Head of caudate nucleus (tissue), 42 donors: ENCODE results near the gene DMKN.

Experiments
- DNase-seq, 42 donors: peaks; one replicate each; pipeline versions ENCODE4 v3.0.0 to v3.0.0-alpha.2; 2020 to 2021; ENCODE audit warnings: mixed read lengths in 7 of 42
- intact Hi-C: fragments of 100-400 bp; cut with DNase I; formaldehyde crosslinking; loops from one replicate; pipeline ENCODE4 v1.15.0; 2022

Gene DMKN

DNA sequence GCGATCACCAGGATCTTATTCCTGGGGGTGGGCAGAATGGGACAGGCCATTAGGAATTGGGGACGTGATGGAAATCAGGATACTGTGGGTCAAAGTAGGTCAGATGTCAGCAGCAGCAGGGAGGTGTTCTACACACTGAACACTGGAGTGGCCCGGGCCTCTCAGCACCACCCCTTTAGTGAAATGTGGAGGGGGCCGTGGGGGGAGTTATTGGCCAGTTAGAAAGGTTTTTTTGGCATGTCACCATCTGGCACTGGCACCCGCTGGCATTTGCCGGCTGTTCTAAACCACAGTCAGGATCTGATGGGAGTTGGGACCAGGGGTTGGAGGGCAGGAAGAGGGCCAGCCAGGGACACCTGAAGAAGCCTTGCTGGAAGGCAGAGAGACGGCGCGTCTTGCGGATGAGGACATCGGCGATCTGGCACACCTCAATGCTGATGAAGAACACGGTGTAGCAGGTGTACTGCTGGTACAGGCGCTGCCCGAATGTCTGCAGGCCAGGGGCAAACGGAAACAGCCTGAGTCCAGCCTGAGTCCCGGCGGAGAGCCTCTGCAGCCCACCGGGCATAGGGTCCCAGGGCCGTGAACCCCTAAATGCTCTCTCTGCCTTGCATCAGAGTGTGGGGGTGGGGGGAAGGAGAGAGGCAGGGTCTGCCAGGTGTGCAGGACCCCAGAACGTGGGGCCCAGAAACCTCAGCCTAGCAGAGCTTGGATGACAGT, 37.8 kb upstream of the DMKN start:
- intact Hi-C loops, result no loop called here
- no peak for DNase-seq

DNA sequence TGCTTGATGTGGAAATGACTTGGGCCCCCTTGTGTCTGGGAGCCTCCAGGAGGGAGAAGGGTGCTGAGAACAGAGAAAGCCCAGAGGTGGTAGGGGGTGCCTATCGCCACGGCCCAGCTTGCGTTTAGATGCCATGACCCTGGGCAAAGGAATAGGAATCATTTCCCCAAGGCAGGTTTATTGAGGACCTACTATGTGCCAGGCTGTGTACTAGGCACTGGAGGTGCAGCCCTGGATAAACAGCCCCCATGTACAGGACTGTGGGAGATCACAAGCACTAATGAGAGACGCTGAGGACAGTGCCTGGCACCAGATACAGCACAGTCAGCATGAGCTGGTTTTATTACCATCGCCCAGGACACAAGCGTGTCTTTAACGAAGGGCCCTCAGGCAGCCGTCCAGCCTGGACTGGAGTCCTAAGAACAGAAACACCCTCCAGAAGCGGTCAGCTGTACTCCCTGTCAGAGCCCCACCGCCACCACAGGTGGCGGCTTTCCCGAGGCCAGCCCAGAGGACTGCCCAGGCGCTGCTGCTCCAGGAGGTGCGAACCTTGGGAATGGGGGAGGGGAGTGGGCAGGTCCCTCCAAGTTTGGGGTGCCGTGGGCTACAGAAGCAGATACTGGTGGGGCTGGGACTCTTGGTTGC, 36.6 kb upstream of the DMKN start:
- no peak for DNase-seq
- intact Hi-C loops, result loop anchor here (5.0 kb wide), 1 partner anchor 167 kb away; the partner anchor contains the start of gene KMT2B

DNA sequence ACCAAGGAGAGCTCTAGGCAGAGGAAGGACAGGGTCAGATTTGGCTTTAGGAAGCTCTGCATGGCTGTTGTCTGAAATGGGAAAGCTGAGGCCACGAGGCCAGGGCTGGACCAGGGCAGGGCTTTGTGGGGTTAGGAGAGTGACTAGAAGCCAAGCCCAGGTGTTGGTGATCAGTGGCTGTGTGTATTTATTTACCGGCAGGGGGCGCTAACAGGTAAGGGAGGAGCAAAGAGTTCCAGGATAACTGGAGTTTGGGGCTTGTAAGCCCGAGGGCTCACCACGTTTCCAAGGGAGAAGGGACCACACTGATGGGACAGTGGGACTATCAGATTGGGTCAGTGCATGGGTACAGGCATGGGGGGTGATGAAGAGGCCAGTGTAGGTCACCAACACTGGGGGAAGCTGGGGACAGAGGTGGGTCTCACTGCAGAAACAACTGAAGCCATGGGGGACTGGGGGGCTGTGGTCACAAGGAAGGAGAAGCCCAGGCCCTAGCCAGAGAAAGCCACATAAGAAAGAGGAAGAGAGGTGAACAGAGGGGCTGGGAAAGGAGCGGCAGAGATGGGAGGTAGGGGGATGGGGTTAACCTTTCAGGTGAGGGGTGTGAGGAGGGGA, 35.8 kb upstream of the DMKN start:
- DNase-seq, result peak in 36 of 42 donors; percentile 15 to 83 (median 54)
- intact Hi-C loops, result loop anchor here (5.0 kb wide), 1 partner anchor 168 kb away; the partner anchor contains the start of gene KMT2B

DNA sequence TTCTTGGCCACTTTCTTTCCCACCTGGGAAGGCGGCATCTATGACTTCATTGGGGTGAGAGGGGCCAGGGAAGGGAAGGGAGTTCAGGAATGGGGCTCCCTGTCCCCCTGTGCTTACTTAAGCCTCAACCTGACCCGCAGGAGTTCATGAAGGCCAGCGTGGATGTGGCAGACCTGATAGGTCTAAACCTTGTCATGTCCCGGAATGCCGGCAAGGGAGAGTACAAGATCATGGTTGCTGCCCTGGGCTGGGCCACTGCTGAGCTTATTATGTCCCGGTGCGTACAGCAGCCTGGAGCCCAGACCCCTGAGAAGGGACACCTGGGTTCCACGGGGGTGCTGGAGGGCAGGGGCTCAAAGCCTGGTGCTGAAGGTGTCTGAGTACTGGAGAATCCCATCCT, 33.1 kb upstream of the DMKN start:
- intact Hi-C loops, result loop anchor here (5.0 kb wide), 1 partner anchor 171 kb away; the partner anchor contains the start of gene KMT2B

DNA sequence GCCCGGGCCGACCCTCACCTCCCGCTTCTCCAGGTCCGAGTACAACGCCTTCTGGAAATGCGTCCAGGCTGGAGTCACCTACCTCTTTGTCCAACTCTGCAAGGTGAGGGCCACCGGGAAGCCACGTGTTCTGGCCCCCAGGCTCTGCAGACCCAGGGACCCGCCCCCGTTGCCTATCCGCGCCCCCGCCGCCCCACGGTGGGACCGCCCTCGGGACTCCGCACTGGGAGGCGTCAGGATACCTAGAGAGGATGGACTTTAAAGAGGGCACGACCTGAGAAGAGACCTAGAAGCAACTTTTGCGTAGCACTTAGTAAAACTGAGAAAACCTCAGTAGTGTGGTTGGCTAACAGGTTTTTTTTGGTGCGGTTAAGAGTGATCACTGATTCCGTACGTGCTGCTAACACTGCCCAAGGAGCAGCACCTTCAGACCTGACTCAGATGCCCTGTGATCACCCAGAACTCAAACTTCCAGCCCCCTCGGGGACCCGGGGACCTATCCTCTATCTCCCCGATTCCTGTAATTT, 32.5 kb upstream of the DMKN start:
- peak in 25 of 42 donors; percentile 3 to 58 (median 31) for DNase-seq
- intact Hi-C loops, result loop anchor here (5.0 kb wide), 1 partner anchor 171 kb away; the partner anchor contains the start of gene KMT2B

More for the DNA sequence above, 33.1 kb upstream of the DMKN start:
- no peak for DNase-seq

DNA sequence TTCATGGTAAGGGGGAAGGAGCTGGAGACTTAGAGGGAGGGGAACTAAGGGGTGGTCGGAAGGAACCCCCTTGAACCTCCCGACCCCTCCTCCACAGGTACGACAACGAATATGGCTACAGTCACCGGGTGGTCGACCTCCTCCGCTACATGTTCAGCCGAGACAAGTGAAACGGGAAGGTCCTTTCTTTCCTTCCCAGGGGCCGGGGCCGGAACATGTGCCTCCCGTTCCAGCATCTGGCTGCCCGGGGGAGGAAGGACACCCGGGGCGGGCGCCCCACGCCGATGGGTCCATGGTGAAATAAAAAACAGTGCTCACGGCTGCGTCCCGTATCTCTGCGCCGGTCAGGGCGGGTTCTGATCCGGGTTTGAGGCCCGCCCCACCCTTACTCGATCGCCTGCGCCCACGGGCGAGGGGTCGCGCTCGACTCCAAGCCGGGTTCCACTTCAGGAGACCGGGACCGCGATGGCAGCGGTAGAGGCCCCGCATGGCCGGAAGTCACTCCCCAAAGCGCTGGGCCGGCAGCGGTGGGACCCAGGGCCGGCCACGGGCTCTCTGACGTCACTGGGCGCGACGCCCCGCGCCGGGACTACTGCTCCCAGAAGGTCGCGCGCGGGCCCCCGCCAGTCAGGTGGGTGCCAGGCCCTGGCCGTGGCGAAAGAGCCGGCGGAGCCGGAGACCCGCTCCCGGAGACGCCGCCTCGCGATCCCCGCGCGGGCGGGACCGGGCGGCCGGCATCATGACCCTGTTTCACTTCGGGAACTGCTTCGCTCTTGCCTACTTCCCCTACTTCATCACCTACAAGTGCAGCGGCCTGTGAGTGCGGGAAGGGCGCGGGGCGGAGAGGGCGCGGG, 31.8 kb upstream of the DMKN start, which contains the start of gene TMEM147:
Gene TMEM147, plus strand, starts transcription at position 626 of the 854 bp plus-strand sequence. Its CDS starts 114 bp downstream, at position 740.
- DNase-seq, result peak; percentile 76 to 97 (median 94)
- intact Hi-C loops, result loop anchor here (5.0 kb wide), 1 partner anchor 172 kb away; the partner anchor contains the start of gene KMT2B

DNA sequence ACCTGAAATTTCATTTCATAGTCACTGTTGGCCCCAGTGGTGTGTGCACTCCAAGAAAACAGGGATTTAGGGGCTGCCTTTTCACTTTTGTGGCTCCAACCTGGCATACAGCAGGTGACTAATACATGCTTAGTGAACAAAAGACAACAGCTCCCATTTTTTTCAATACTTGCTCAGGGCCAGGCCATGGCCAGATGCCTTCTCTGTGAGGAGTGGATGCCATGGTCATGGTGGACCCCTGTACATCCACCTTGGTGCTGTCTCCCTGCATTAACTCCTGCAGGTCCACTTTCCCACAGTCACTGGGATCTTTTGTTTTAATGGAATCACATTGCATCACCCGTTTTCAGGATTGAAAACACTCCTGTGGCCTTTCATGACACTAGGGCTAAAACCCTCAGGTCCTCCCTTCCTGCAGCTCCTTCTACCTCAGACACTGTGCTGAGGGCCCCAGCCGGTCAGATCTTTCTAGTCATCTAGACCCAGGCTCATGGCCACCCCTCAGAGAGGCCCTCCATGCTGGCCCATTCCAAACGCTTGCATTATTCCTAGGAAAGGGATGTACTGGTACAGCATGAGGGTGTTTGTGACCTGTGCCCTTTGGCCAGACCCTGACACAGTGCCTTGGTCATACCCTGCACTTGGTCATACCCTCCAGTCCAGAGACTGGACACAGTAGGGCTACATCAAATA, 30.8 kb upstream of the DMKN start:
- no peak for DNase-seq
- intact Hi-C loops, result no loop called here

DNA sequence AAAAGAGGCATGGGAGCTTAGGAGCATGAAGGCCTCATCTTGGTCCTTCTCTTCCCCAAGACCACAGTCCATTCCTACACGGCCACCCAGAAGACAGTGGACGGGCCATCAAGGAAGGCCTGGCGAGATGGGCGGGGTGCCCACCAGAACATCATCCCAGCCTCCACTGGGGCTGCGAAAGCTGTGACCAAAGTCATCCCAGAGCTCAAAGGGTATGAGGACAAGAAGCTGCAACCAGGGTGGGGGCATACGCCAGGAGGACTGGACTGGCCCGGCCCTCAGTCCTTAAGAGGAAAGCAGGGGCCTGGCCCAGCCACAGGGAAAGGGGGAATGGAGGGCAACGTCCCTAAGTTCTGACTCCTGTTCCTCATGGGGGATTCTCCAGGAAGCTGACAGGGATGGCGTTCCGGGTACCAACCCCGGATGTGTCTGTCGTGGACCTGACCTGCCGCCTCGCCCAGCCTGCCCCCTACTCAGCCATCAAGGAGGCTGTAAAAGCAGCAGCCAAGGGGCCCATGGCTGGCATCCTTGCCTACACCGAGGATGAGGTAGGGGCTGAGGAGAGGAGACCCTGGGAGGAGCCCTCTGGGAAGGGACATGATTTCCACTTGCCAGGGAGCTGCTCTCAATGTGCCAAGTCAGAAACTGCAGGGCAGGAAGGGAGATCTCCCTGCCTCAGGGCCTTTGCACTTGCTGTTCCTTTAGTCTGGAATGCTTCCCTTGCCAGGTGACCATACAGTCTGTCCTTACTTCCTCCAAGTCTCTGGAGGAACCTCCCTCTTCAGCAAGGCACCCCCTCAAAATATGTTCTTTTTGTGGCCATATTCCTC, 30.0 kb upstream of the DMKN start:
- intact Hi-C loops, result no loop called here
- no peak for DNase-seq

DNA sequence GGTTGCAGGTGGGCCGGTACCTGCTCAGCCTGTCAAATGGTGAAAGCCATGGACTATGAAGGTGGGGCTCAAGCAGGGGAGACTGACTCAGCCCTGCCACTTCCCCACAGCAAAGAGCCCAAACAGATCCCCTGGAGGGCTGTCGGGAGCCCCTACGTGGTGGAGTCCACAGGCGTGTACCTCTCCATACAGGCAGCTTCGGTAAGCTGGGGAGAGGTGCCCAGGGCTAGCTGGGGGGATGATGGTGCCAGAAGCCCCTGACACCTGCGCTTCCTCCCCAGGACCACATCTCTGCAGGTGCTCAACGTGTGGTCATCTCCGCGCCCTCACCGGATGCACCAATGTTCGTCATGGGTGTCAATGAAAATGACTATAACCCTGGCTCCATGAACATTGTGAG, 28.8 kb upstream of the DMKN start:
- no peak for DNase-seq
- intact Hi-C loops, result no loop called here

DNA sequence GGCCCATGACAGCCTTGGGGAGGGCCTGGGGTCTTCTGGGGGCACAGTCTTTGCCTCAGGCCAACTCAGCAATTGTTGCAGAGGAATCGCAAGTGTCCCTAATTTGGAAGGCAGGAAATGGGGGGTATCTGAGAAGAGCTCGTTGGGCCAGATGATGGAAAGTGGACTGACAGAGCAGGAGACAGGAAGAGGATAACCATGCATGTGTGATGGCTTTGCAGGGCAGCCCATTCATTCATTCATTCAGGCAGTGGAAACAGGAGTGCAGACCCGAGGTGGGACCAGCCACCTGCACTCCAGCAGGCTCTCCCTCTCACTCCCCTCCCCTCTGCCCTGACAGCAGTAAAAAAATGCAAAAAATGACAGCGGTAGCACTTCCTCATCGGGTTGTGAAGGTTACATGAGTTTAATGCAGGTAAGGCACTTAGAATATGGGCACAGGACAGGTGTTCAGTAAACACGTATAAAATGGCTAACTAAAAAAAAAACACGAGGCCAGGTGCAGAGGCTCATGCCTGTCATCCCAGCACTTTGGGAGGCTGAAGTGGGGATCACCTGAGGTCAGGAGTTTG, 27.0 kb upstream of the DMKN start:
- DNase-seq, result no peak
- intact Hi-C loops, result no loop called here

DNA sequence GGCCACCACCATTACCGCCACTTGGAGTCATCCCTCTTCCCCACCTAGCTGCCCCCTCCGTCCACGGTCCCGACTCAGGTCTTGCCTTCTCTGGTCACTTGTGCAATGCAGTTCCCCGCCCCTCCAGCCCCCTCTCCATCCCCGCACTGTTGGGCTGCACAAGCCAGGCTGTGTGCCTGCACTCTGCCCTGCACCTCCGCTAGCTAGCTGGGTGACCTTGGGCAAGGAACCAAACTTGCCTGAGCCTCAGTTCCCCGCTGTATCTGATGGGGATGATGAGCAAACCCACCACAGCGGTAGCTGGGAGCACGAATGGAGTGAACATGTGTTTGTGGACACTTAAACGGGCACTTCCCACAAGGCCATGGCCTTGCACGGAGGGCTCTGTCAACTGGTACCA, 26.4 kb upstream of the DMKN start:
- intact Hi-C loops, result no loop called here

DNA sequence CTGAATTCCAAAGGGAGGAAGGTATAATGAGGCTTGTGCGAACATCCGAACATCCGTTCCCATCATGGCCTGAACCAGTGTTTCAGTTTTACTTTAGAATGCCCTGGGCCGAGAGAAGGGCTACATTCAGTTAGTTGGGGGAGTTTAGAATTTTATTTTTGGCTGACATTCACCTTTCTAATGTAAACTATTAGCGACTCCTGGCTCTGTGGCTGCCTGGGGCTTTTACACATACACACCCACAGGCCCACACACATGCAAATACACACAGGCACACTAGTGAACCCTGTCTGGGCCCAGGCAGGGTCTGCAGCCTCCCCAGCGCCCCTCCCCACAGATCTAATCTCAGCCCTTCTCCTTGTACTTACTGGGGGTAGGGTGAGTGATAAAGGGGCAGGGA, 25.9 kb upstream of the DMKN start:
- DNase-seq, result no peak

More for the DNA sequence above, 26.4 kb upstream of the DMKN start:
- DNase-seq, result no peak

DNA sequence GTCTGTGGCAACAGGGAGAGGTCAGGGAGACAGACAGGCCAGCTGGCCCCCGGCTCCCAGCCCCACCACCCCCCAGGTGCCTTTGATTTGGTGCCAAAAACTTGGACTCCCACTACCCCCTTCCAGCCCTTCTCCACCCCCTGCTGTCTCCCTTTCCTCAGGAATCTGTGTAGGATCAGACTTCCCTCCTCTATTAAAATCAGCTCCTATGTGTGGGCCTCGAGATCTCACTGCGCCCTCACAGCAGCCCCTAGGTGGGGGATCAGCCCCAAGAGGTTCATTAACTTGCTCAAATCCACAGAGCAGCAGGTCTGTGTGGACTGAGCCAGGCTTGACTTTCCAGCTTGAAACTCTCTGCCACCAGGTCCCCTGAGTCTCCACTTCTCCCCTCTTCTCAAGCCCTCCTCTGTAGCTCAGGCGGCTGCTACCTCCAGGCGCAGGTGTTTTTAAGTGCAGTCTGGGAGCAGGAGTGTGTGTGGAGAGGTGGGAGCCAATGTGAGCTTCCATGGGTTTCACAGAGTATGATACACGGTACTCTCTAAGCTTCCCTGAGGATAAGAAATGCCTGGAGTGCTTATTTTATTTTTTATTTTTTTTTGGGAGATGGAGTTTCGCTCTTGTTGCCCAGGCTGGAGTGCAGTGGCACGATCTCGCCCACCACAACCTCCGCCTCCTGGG, 21.5 kb upstream of the DMKN start:
- intact Hi-C loops, result no loop called here
- DNase-seq, result peak in 23 of 42 donors; percentile 14 to 73 (median 43)

More for the DNA sequence above, 25.9 kb upstream of the DMKN start:
- intact Hi-C loops, result no loop called here

DNA sequence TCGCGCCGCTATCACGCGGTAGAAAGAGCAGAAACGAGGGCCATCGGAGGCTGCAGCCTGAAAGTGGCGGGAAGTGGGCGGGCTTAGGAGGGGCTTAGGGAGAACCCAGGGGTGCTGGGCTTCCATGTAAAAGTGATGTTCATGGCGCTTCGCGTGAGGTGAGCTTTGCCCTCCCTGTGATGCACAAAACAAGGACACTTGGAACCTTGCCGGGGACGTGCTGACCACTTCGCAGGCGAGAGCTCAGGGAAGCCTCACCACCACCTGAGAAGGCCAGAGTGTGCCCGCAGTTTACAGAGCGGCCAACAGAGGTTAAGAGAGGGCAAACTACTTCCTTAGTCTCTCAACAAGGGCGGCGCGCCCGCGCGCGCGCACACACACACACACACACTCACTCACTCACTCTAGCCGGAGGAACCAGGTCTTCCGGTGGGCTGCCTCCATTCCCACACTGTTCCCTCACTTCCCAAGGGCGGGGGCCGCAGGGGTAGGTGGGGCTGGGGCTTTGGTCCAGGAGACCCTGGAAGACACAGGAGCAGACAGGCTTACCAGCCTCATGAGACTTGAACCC, 20.5 kb upstream of the DMKN start:
- peak in 2 of 42 donors; percentile 36 to 42 for DNase-seq
- intact Hi-C loops, result no loop called here

DNA sequence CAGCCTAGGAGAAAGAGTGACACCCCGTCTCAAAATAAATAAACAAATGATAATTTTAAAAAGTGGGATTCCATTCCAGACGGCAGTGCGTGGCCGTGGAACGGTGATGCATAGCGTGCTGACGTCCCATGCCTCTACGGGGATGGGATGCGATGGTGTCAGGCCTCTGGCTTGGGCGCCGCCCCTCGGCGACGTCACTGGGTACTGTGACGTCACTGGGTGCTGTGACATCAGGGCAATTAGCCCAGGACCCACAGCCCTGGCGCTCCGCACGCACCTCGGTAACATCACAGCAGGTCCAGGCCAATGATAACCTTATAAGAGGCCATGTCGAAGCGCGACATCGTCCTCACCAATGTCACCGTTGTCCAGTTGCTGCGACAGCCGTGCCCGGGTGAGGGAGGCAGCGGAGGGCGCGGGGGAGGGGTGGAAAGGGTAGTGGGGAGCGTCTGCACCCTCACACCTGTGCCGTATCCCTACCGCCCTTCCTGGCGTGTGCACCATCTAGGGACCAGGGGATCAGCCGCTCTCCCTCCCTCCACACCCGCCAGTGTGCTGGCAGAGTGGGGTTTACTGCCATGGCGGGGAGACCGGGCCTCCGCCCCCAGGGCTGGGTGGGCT, 19.9 kb upstream of the DMKN start, which contains the start of gene GAPDHS:
Gene GAPDHS, plus strand, starts transcription at position 256 of the 621 bp plus-strand sequence. Its CDS starts 72 bp downstream, at position 328.
- intact Hi-C loops, result no loop called here

More for the DNA sequence above, 19.9 kb upstream of the DMKN start, which contains the start of gene GAPDHS:
- DNase-seq, result no peak
